Measurements from ENCODE around the gene ANKDD1A.

ANKDD1A gene

GRCh38 chr15:64979252-64979710 is 67.6 kb downstream of the ANKDD1A start:
- no peak for DNase-seq

GRCh38 chr15:64981812-64982431 is 70.2 kb downstream of the ANKDD1A start:
- DNase-seq = no peak

GRCh38 chr15:64982472-64982871 is 70.8 kb downstream of the ANKDD1A start:
- DNase-seq = no peak

GRCh38 chr15:64985366-64986033 is 73.8 kb downstream of the ANKDD1A start:
- DNase-seq = no peak

DNA sequence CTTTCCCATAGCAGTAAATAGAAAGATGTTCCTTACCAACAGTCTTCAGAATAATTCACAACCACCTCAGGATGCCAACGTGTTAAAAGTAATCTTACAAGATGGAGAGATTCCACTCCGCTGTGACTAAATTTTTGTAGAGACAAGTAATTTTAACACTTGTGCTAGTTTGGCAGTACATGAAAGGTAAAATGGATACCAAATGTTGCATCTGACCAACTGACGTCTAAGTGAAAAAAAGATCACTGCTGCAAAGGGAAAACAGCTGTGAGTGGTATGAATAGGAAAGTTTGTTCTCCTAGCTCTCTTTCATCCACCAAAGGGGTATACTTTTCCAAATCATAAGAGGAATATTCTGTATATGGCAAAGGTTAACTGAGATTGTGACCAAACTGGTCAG is 75.4 kb downstream of the ANKDD1A start:
- DNase-seq = no peak

- peak; percentile 92 for DNase-seq
Observed at GRCh38 chr15:64989416-64990167, 77.9 kb downstream of the ANKDD1A start, which contains the start of gene SPG21. SPG21 (minus strand) TSS chr15:64989914; CDS start chr15:64983569, 6,345 bp downstream.

DNA sequence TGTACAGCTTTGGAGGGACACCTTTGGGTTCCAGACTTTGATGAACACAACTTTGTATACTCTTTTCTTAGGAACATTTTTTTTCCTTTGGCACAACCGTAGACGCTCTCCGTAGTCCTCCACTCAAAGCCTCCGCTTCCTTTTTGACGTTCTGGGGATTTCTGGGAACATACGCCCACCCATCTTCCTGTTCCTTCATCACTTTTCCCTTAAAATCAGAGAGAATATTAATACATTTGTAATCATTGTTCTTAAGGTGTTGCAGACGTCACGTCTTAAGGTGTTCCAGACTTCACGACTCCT is 78.4 kb downstream of the ANKDD1A start:
- no peak for DNase-seq

- no peak for DNase-seq
Observed at GRCh38 chr15:64991536-64992135, 79.9 kb downstream of the ANKDD1A start.

- DNase-seq = no peak
Observed at GRCh38 chr15:64993290-64993689, 81.6 kb downstream of the ANKDD1A start.

- no peak for DNase-seq
Observed at GRCh38 chr15:64997066-64997465, 85.4 kb downstream of the ANKDD1A start.

DNA sequence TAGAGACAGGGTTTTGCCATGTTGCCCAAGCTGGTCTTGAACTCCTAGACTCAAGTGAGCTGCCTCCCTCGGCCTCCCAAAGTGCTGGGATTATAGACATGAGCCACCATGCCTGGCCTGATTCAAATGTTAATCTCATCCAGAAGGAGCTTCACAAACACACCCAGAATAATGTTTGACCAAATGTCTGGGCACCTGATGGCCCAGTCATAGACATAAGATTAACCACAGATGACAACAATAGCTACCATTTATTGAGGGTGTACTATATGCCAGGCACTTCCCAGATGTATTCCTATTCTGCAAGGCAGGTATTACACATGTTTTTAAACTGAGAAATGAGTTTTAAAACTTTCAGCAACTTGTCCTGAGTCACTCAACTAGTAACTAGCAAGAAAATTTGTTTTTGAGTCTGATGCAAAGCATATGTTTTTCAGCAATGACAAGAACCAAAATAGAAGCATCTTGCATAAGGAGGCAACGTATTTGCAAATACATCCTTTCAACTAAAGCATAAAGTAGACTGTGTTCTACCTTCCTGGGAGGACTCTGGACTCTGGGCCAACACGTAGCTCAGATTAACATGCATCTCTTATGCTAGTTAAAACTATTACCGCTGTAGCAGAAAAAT is 86.2 kb downstream of the ANKDD1A start:
- no peak for DNase-seq

DNA sequence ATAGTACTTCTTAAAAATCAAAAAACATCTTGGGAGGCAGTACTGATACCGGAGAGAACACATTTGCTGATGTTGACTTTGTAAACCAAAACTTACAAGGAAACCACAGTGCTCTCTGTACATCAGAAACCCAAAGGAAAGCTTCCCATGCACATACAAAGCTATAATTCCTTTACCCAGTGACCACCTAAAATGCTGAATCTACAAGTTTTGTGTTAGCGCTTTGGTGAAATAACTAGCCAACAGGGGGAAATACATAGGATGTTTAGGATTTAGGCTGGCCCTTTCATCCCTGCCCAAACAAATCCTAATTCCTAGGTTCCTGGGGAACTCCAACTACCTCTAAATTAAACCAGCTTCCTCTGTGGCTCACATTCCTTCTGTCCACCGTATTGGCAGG is 93.3 kb downstream of the ANKDD1A start:
- DNase-seq = no peak

- no peak for DNase-seq
Observed at GRCh38 chr15:65006876-65007275, 95.2 kb downstream of the ANKDD1A start.

Data from kidney glomerular epithelial cell (primary cell).